Naive thymus-derived CD4-positive, alpha-beta T cell (primary cell): ENCODE results near the gene RHEB. TPM values are rescaled to one million over a fixed set of nuclear protein-coding genes. Genes with fewer than 3 reads are reported as not detected.
A peak's percentile ranks its signal among the peaks of the same experiment; 100 is the strongest.

Experiments
- ATAC-seq: fragments of 150-1000 bp; cut with Tn5 transposase; 2 replicates; pipeline ENCODE4 v1.10.0; 2021; ENCODE audit warnings: mild to moderate bottlenecking, moderate library complexity
- CTCF ChIA-PET: fragments of 350-600 bp; sonication (Branson Sonifier 250); formaldehyde crosslinking; loops from one replicate; lab custom pipeline; 2021; ENCODE audit warnings: antibody characterized with exemption; lab: Charles Lee
- POLR2A ChIA-PET: fragments of 350-600 bp; sonication (Branson Sonifier 250); formaldehyde crosslinking; loops from one replicate; lab custom pipeline; 2021; ENCODE audit warnings: antibody characterized with exemption, inconsistent platforms; lab: Charles Lee
- DNase-seq, 9 donors: peaks; one replicate each; pipeline versions ENCODE4 v3.0.0 to v3.0.0-alpha.2; 2020 to 2022; ENCODE audit warnings: mixed read lengths in 1 of 9
- H3K27ac ChIP-seq: one replicate; pipeline ENCODE4 v1.7.0; 2013; ENCODE audit warnings: mild to moderate bottlenecking, low read depth, low read length, moderate library complexity
- H3K27me3 ChIP-seq, 2 donors: one replicate each; pipeline ENCODE4 v1.7.0; 2013; ENCODE audit warnings: low read length in 2 of 2, mild to moderate bottlenecking in 2 of 2, moderate library complexity in 2 of 2; ENCODE audit not compliant: control insufficient read depth in 2 of 2, insufficient read depth in 2 of 2
- H3K36me3 ChIP-seq, 3 experiments: 1 replicate in 2 of 3; 2 replicates in 1 of 3; pipeline ENCODE4 v1.7.0; 2013; ENCODE audit warnings: low read length in 3 of 3, mild to moderate bottlenecking in 3 of 3, moderate library complexity in 1 of 3; ENCODE audit not compliant: insufficient read depth in 3 of 3, control insufficient read depth in 2 of 3
- H3K4me1 ChIP-seq, 2 donors: one replicate each; pipeline ENCODE4 v1.7.0; 2013; ENCODE audit warnings: low read length in 2 of 2, mild to moderate bottlenecking in 2 of 2, moderate library complexity in 1 of 2; ENCODE audit not compliant: control insufficient read depth in 2 of 2, insufficient read depth in 2 of 2
- H3K4me3 ChIP-seq: 2 replicates; pipeline ENCODE4 v1.7.0; 2013; ENCODE audit warnings: mild to moderate bottlenecking, low read length
- H3K9me3 ChIP-seq, 3 experiments: 1 replicate in 2 of 3; 2 replicates in 1 of 3; pipeline ENCODE4 v1.7.0; 2013; ENCODE audit warnings: low read length in 3 of 3; ENCODE audit not compliant: control insufficient read depth in 2 of 3
- H3K27ac Mint-ChIP-seq, 9 donors: one replicate each; pipeline ENCODE4 v1.8.0; 2020 to 2022; ENCODE audit warnings: mixed read lengths in 9 of 9, mild to moderate bottlenecking in 8 of 9, moderate library complexity in 5 of 9, inconsistent platforms in 2 of 9
- H3K27me3 Mint-ChIP-seq, 5 donors: one replicate each; pipeline ENCODE4 v1.8.0; 2021 to 2022; ENCODE audit warnings: mixed read lengths in 5 of 5, mild to moderate bottlenecking in 1 of 5
- H3K36me3 Mint-ChIP-seq, 5 donors: one replicate each; pipeline ENCODE4 v1.8.0; 2020 to 2022; ENCODE audit warnings: mixed read lengths in 5 of 5, mild to moderate bottlenecking in 3 of 5, inconsistent platforms in 1 of 5
- H3K4me1 Mint-ChIP-seq, 7 donors: one replicate each; pipeline ENCODE4 v1.8.0; 2020 to 2022; ENCODE audit warnings: mixed read lengths in 7 of 7, mild to moderate bottlenecking in 3 of 7, inconsistent platforms in 1 of 7
- H3K4me3 Mint-ChIP-seq, 10 donors: one replicate each; pipeline ENCODE4 v1.8.0; 2020 to 2022; ENCODE audit warnings: mild to moderate bottlenecking in 10 of 10, mixed read lengths in 10 of 10, moderate library complexity in 6 of 10, inconsistent platforms in 2 of 10
- H3K9me3 Mint-ChIP-seq, 11 donors: one replicate each; pipeline ENCODE4 v1.8.0; 2020 to 2022; ENCODE audit warnings: mixed read lengths in 11 of 11, mild to moderate bottlenecking in 4 of 11, inconsistent platforms in 1 of 11, moderate library complexity in 1 of 11
- intact Hi-C, 2 donors: fragments of 100-400 bp; cut with micrococcal nuclease; formaldehyde crosslinking; loops; one replicate each; pipeline ENCODE4 v1.15.1; 2023
- polyA plus RNA-seq, 2 donors: library from polyadenylated mRNA; unstranded; fragments of 300-500 nt; fragmentation: Illumina TruSeq; gene quantifications; one replicate each; pipeline ENCODE4 v1.2.3, GENCODE V29; 2021
- total RNA-seq, 6 experiments: library from RNA in 5 of 6; stranded (reverse) in 5 of 6; gene quantifications; 1 replicate in 5 of 6; 2 replicates in 1 of 6; pipeline ENCODE4 v1.2.3 and lab custom pipeline; 2021 to 2026

RHEB gene
- total and polyA plus RNA-seq, 7 experiments from 2014 or later, result 31.2 to 62.6 (median 50.8) TPM

- CTCF ChIA-PET, result no interaction called here
- intact Hi-C loops, result no loop called here
- H3K36me3 Mint-ChIP-seq, result no peaks in the 10 kb centered on the region
Measured at GRCh38 chr7:151549083-151549482, 29.4 kb upstream of the RHEB start.

GRCh38 chr7:151544183-151544582, 24.5 kb upstream of the RHEB start:
- ChIA-PET CTCF (no interaction called here), POLR2A (no interaction called here)
- DNase-seq (no peak), ATAC-seq (no peak)
- Histone ChIP-seq H3K27ac (no peak overlapping the region), H3K9me3 (no peaks in the 10 kb centered on the region), H3K4me1 (no peaks in the 10 kb centered on the region), H3K36me3 (no peaks in the 10 kb centered on the region), H3K27me3 (peaks cover 0 to 3% of the 10 kb centered on the region in 2 donors), H3K4me3 (no peak overlapping the region)
- Mint-ChIP-seq H3K4me1 (peaks cover 0 to 3% (median 0%) of the 10 kb centered on the region in 7 donors), H3K27me3 (peaks cover 8 to 37% (median 16%) of the 10 kb centered on the region in 5 donors), H3K27ac (no peak overlapping the region), H3K9me3 (peaks cover 0 to 1% (median 0%) of the 10 kb centered on the region in 11 donors), H3K4me3 (no peak overlapping the region), H3K36me3 (no peaks in the 10 kb centered on the region)
- intact Hi-C loops, result no loop called here

More at GRCh38 chr7:151549083-151549482, 29.4 kb upstream of the RHEB start:
- Mint-ChIP-seq H3K4me3 (no peak overlapping the region), H3K27me3 (peaks cover 8 to 31% (median 12%) of the 10 kb centered on the region in 5 donors), H3K4me1 (peaks cover 0 to 15% (median 8%) of the 10 kb centered on the region in 7 donors), H3K9me3 (peaks cover 0 to 3% (median 0%) of the 10 kb centered on the region in 11 donors), H3K27ac (no peak overlapping the region)
- H3K9me3 ChIP-seq, result no peaks in the 10 kb centered on the region
- H3K27ac ChIP-seq, result no peak overlapping the region
- no peak for DNase-seq
- no peaks in the 10 kb centered on the region for H3K36me3 ChIP-seq
- ATAC-seq, result no peak
- H3K4me1 ChIP-seq, result no peaks in the 10 kb centered on the region
- no peak overlapping the region for H3K4me3 ChIP-seq
- H3K27me3 ChIP-seq, result no peaks in the 10 kb centered on the region
- POLR2A ChIA-PET, result no interaction called here

GRCh38 chr7:151542606-151543130, 23.0 kb upstream of the RHEB start:
- CTCF ChIA-PET, result no interaction called here
- POLR2A ChIA-PET, result no interaction called here

GRCh38 chr7:151541709-151542499, 22.2 kb upstream of the RHEB start:
- intact Hi-C loops, result no loop called here
- no peak overlapping the region for H3K4me3 Mint-ChIP-seq
- ChIA-PET POLR2A (no interaction called here), CTCF (interaction anchor here (0.6 kb wide), 1 partner anchor 86 kb away, joined by 3 read pairs; no protein-coding TSS in a partner anchor)
- DNase-seq (no peak), ATAC-seq (no peak)
- peaks cover 8 to 40% (median 16%) of the 10 kb centered on the region in 5 donors for H3K27me3 Mint-ChIP-seq
- Histone ChIP-seq H3K27me3 (peaks cover 0 to 3% of the 10 kb centered on the region in 2 donors), H3K36me3 (no peaks in the 10 kb centered on the region), H3K27ac (no peak overlapping the region), H3K4me3 (no peak overlapping the region), H3K4me1 (no peaks in the 10 kb centered on the region), H3K9me3 (no peaks in the 10 kb centered on the region)
- no peaks in the 10 kb centered on the region for H3K36me3 Mint-ChIP-seq
- H3K4me1 Mint-ChIP-seq, result peaks cover 3 to 16% (median 10%) of the 10 kb centered on the region in 7 donors
- peaks cover 0 to 1% (median 0%) of the 10 kb centered on the region in 11 donors for H3K9me3 Mint-ChIP-seq
- no peak overlapping the region for H3K27ac Mint-ChIP-seq

More at GRCh38 chr7:151542606-151543130, 23.0 kb upstream of the RHEB start:
- Histone ChIP-seq H3K27ac (no peak overlapping the region), H3K36me3 (no peaks in the 10 kb centered on the region), H3K27me3 (peaks cover 0 to 3% of the 10 kb centered on the region in 2 donors), H3K4me1 (no peaks in the 10 kb centered on the region), H3K9me3 (no peaks in the 10 kb centered on the region), H3K4me3 (no peak overlapping the region)
- no peak for ATAC-seq
- intact Hi-C loops, result no loop called here
- Mint-ChIP-seq H3K4me1 (peaks cover 3 to 10% (median 8%) of the 10 kb centered on the region in 7 donors), H3K4me3 (no peak overlapping the region), H3K36me3 (no peaks in the 10 kb centered on the region), H3K27me3 (peaks cover 8 to 44% (median 16%) of the 10 kb centered on the region in 5 donors), H3K9me3 (peaks cover 0 to 1% (median 0%) of the 10 kb centered on the region in 11 donors), H3K27ac (no peak overlapping the region)
- DNase-seq, result no peak

- Histone ChIP-seq H3K27ac (no peak overlapping the region), H3K27me3 (peaks cover 0 to 3% of the 10 kb centered on the region in 2 donors), H3K4me3 (no peak overlapping the region), H3K4me1 (no peaks in the 10 kb centered on the region), H3K9me3 (no peaks in the 10 kb centered on the region), H3K36me3 (no peaks in the 10 kb centered on the region)
- DNase-seq (no peak), ATAC-seq (no peak)
- Mint-ChIP-seq H3K27ac (no peak overlapping the region), H3K27me3 (peaks cover 0 to 30% (median 11%) of the 10 kb centered on the region in 5 donors), H3K4me1 (peaks cover 3 to 20% (median 14%) of the 10 kb centered on the region in 7 donors), H3K36me3 (no peaks in the 10 kb centered on the region), H3K4me3 (no peak overlapping the region), H3K9me3 (peaks cover 0 to 1% (median 0%) of the 10 kb centered on the region in 11 donors)
- POLR2A ChIA-PET, result no interaction called here
- CTCF ChIA-PET, result no interaction called here
- intact Hi-C loops, result no loop called here
Measured at GRCh38 chr7:151540146-151540545, 20.5 kb upstream of the RHEB start.

- Histone ChIP-seq H3K9me3 (no peaks in the 10 kb centered on the region), H3K36me3 (no peaks in the 10 kb centered on the region), H3K4me3 (no peak overlapping the region), H3K27ac (no peak overlapping the region), H3K27me3 (peaks cover 0 to 3% of the 10 kb centered on the region in 2 donors), H3K4me1 (no peaks in the 10 kb centered on the region)
- ChIA-PET POLR2A (interaction anchor here (0.5 to 0.7 kb wide), 2 partner anchors 17 to 132 kb away, joined by 3 read pairs; no protein-coding TSS in a partner anchor), CTCF (no interaction called here)
- intact Hi-C loops, result no loop called here
- Mint-ChIP-seq H3K4me1 (peaks cover 3 to 20% (median 14%) of the 10 kb centered on the region in 7 donors), H3K36me3 (no peaks in the 10 kb centered on the region), H3K4me3 (no peak overlapping the region), H3K27me3 (peaks cover 0 to 21% (median 5%) of the 10 kb centered on the region in 5 donors), H3K9me3 (peaks cover 0 to 1% (median 0%) of the 10 kb centered on the region in 11 donors), H3K27ac (peak overlapping the region in 1 of 9 donors; percentile 58)
- ATAC-seq (no peak), DNase-seq (no peak)
Measured at GRCh38 chr7:151539088-151539671, 19.5 kb upstream of the RHEB start.
